Kidney (tissue), 14 donors: ENCODE measurements around the gene SPTBN4. TPM values are rescaled to one million over a fixed set of nuclear protein-coding genes. Genes with fewer than 3 reads are reported as not detected.
"Not testable (repeated sequence)": the region's sequence is repeated elsewhere in the genome, so short reads cannot be mapped to it uniquely, and the experiment has no call there.

Experiments
- DNase-seq, 5 donors: peaks; one replicate each; pipeline ENCODE4 v3.0.0-alpha.2; 2013 to 2020
- FAIRE-seq: peaks from 2 replicates; lab custom pipeline; 2012; peaks lifted over from hg19 to GRCh38; lab: Jason Lieb, UNC
- H3K27ac ChIP-seq, 2 donors: one replicate each; pipeline ENCODE4 v1.7.0; 2013; ENCODE audit warnings: low read depth in 2 of 2, low read length in 2 of 2, inconsistent platforms in 1 of 2
- H3K27me3 ChIP-seq: one replicate; pipeline ENCODE4 v1.7.1; 2013; ENCODE audit warnings: low read length, inconsistent platforms; ENCODE audit not compliant: control insufficient read depth, insufficient read depth
- H3K36me3 ChIP-seq, 3 donors: one replicate each; pipeline versions ENCODE4 v1.7.0 to v1.7.1; 2013; ENCODE audit warnings: low read length in 3 of 3, control low read depth in 1 of 3, inconsistent platforms in 1 of 3; ENCODE audit not compliant: insufficient read depth in 3 of 3, control insufficient read depth in 2 of 3
- H3K4me1 ChIP-seq, 3 donors: one replicate each; pipeline versions ENCODE4 v1.7.0 to v1.7.1; 2013; ENCODE audit warnings: low read length in 3 of 3, inconsistent platforms in 1 of 3, low read depth in 1 of 3; ENCODE audit not compliant: control insufficient read depth in 2 of 3, insufficient read depth in 2 of 3
- H3K4me3 ChIP-seq, 3 donors: one replicate each; pipeline versions ENCODE4 v1.7.0 to v1.8.1; 2013; ENCODE audit warnings: low read length in 3 of 3, control low read depth in 1 of 3, inconsistent platforms in 1 of 3
- H3K9ac ChIP-seq, 3 donors: one replicate each; pipeline versions ENCODE4 v1.7.0 to v1.7.1; 2013; ENCODE audit warnings: low read length in 3 of 3, control low read depth in 1 of 3, inconsistent platforms in 1 of 3
- H3K9me3 ChIP-seq, 3 donors: one replicate each; pipeline versions ENCODE4 v1.7.0 to v1.7.1; 2013; ENCODE audit warnings: low read length in 3 of 3, control low read depth in 1 of 3, inconsistent platforms in 1 of 3; ENCODE audit not compliant: control insufficient read depth in 2 of 3, insufficient read depth in 1 of 3
- CTCF ChIP-seq: IDR thresholded peaks from 3 replicates; pipeline ENCODE4 v1.5.1; 2012; ENCODE audit warnings: mild to moderate bottlenecking, moderate library complexity, borderline replicate concordance; ENCODE audit not compliant: insufficient read depth; ENCODE audit errors: extremely low read depth
- intact Hi-C: fragments of 100-400 bp; cut with DNase I; formaldehyde crosslinking; loops from one replicate; pipeline ENCODE4 v1.11.1; 2022
- polyA plus RNA-seq: library from polyadenylated mRNA; stranded (reverse); fragments of 350-450 nt; fragmentation: Illumina TruSeq; extraction: RNeasy Lipid Tissue Mini Kit (QIAGEN cat#74804); gene quantifications from one replicate; pipeline ENCODE4 v1.2.3, GENCODE V29; 2014; ENCODE audit warnings: low read depth, low replicate concordance; ENCODE audit not compliant: insufficient read depth
- total RNA-seq: library from RNA; stranded (reverse); fragmentation: NEBNext Ultra II Directional; extraction: Animal tissue kit (Norgen Biotek cat#: 25700); gene quantifications from one replicate; pipeline ENCODE4 v1.2.1, GENCODE V29; 2021
- donor health status: control.
- donor health status: control.
- donor health status: control.
- donor health status: control.
- donor health status: control.
- donor health status: DM: yes; HTN: yes; CAD: no.
- donor health status: Normal renal cell carcinoma (clear cell type).

SPTBN4 gene
- total and polyA plus RNA-seq, 2 donors from 2014 or later, result 0.82 to 4.6 TPM

DNA sequence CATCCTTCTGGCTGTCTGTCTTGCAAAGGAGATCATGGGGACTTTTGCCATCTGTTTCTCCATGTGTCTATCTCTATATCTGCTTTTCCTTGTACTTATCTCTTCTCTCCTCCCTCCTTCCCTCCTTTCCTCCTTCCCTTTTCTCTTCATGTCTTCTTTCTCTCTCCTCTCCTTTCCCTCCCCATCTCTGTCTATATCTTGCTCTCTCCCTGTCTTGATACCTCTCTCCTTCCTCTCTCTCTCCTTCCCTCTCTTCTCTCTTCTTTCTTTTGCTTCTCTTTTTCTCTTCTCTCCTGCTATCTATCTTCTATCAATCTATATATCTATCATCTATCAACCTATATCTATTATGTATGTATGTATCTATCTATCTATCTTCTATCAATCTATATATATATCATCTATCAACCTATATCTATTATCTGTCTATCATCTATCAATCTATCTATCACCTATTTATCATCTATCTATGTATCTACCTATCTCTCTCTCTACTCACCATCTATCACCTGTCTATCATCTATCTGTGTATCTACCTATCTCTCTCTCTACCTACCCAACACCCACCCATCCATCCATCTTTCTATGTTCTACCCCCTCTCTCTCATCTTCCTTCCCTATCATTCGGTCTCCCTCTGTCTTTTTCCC, 27.5 kb downstream of the SPTBN4 start:
- Histone ChIP-seq H3K9ac (no peak overlapping the region), H3K4me3 (no peak overlapping the region), H3K27ac (no peak overlapping the region), H3K4me1 (no peaks in the 10 kb centered on the region), H3K36me3 (no peaks in the 10 kb centered on the region), H3K9me3 (peaks cover 0 to 2% (median 0%) of the 10 kb centered on the region in 3 donors), H3K27me3 (no peaks in the 10 kb centered on the region)
- DNase-seq (no peak), FAIRE-seq (no peak)
- intact Hi-C loops, result no loop called here
- no peak for TF ChIP-seq CTCF

- no peaks in the 10 kb centered on the region for H3K27me3 ChIP-seq
- intact Hi-C loops, result no loop called here
- no peaks in the 10 kb centered on the region for H3K36me3 ChIP-seq
- DNase-seq (no peak), FAIRE-seq (no peak)
- peaks cover 0 to 2% (median 0%) of the 10 kb centered on the region in 3 donors for H3K9me3 ChIP-seq
- no peak overlapping the region for H3K9ac ChIP-seq
- H3K4me3 ChIP-seq, result no peak overlapping the region
- H3K27ac ChIP-seq, result no peak overlapping the region
- no peak for TF ChIP-seq CTCF
- H3K4me1 ChIP-seq, result no peaks in the 10 kb centered on the region
Measured at GRCh38 chr19:40497214-40497613, 30.4 kb downstream of the SPTBN4 start.

DNA sequence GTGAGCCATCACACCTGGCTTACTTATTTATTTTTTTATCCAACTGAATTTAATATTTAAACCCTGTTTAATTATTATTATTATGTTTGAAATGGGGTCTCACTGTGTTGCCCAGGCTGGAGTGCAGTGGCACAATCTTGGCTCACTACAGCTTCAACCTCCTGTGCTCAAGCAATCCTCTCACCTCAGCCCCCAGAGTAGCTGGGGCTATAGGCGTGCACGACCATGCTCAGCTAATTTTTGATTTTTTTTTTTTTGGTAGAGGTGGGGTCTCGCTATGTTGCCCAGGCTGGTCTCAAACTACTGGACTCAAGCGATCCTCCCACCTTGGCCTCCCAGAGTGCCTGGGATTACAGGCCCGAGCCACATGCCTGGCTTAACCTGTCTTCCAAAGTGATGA, 32.5 kb downstream of the SPTBN4 start:
- no peaks in the 10 kb centered on the region for H3K9me3 ChIP-seq
- H3K4me3 ChIP-seq, result no peak overlapping the region
- DNase-seq (no peak), FAIRE-seq (no peak)
- TF ChIP-seq CTCF, result no peak
- intact Hi-C loops, result no loop called here
- no peak overlapping the region for H3K9ac ChIP-seq
- no peaks in the 10 kb centered on the region for H3K36me3 ChIP-seq
- H3K27me3 ChIP-seq, result no peaks in the 10 kb centered on the region
- no peak overlapping the region for H3K27ac ChIP-seq
- no peaks in the 10 kb centered on the region for H3K4me1 ChIP-seq

- DNase-seq, FAIRE-seq, H3K36me3 ChIP-seq, H3K9me3 ChIP-seq, H3K9ac ChIP-seq, H3K4me3 ChIP-seq, intact Hi-C loops, H3K27ac ChIP-seq, H3K27me3 ChIP-seq, H3K4me1 ChIP-seq: not testable (repeated sequence)
Measured at GRCh38 chr19:40500678-40501530, 34.1 kb downstream of the SPTBN4 start.
